ENCODE measurements around the gene PAPOLA.

GRCh38 chr14:96580566-96580965 is 78.4 kb downstream of the PAPOLA start:
- TF ChIP-seq CTCF (IDR thresholded peaks at IDR 0.05): no peak
- no peak for TF ChIP-seq POLR2A (IDR thresholded peaks at IDR 0.05)

Measured in vagina (tissue), 2 donors.